Endothelial cell of umbilical vein (primary cell): Measurements from ENCODE around the gene FBXO22.
"Not testable (repeated sequence)": the region's sequence is repeated elsewhere in the genome, so short reads cannot be mapped to it uniquely, and the experiment has no call there.

Experiments
- EZH2 ChIP-seq: IDR thresholded peaks from 2 replicates; pipeline ENCODE4 v1.6.1; 2012; ENCODE audit warnings: borderline replicate concordance, low read depth, mild to moderate bottlenecking, moderate library complexity, low read length, inconsistent platforms; ENCODE audit not compliant: severe bottlenecking
- MAX ChIP-seq: IDR thresholded peaks from 2 replicates; pipeline ENCODE4 v1.6.1; 2011; ENCODE audit not compliant: insufficient read depth, insufficient read length
- MYC ChIP-seq: IDR thresholded peaks from one replicate; pipeline ENCODE4 v1.6.1; 2011; ENCODE audit warnings: mild to moderate bottlenecking, low read depth, low read length
- POLR2A ChIP-seq: IDR thresholded peaks from 2 replicates; pipeline ENCODE4 v1.6.1; 2012; ENCODE audit warnings: low read depth, mild to moderate bottlenecking, control low read depth, low read length
- POLR2AphosphoS5 ChIP-seq: IDR thresholded peaks from 2 replicates; pipeline ENCODE4 v1.6.1; 2012; ENCODE audit warnings: low read depth, mild to moderate bottlenecking, control low read depth, low read length, moderate library complexity; ENCODE audit not compliant: insufficient read depth
- TF ChIP-seq, protein P1 (sequence below), 2 donors: IDR thresholded peaks; 1 replicate in 1 of 2; 2 replicates in 1 of 2; pipeline ENCODE4 v1.5.1; 2011; ENCODE audit warnings: low read length in 2 of 2, mild to moderate bottlenecking in 2 of 2, moderate library complexity in 2 of 2, control low read depth in 1 of 2, inconsistent platforms in 1 of 2, low read depth in 1 of 2; ENCODE audit not compliant: insufficient read depth in 1 of 2; ENCODE audit errors: extremely low read depth in 1 of 2

- not testable (repeated sequence) for TF ChIP-seq MYC, POLR2A, POLR2AphosphoS5, MAX, EZH2
- TF ChIP-seq, protein P1, sequence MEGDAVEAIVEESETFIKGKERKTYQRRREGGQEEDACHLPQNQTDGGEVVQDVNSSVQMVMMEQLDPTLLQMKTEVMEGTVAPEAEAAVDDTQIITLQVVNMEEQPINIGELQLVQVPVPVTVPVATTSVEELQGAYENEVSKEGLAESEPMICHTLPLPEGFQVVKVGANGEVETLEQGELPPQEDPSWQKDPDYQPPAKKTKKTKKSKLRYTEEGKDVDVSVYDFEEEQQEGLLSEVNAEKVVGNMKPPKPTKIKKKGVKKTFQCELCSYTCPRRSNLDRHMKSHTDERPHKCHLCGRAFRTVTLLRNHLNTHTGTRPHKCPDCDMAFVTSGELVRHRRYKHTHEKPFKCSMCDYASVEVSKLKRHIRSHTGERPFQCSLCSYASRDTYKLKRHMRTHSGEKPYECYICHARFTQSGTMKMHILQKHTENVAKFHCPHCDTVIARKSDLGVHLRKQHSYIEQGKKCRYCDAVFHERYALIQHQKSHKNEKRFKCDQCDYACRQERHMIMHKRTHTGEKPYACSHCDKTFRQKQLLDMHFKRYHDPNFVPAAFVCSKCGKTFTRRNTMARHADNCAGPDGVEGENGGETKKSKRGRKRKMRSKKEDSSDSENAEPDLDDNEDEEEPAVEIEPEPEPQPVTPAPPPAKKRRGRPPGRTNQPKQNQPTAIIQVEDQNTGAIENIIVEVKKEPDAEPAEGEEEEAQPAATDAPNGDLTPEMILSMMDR (IDR thresholded peaks at IDR 0.05; ENCODE audit: extremely low read depth in 1 of 2, insufficient read depth in 1 of 2, low read depth in 1 of 2, low read length in 2 of 2) = not testable (repeated sequence)
Observed at GRCh38 chr15:75866045-75866444, 37.6 kb upstream of the FBXO22 start.
